Measurements from ENCODE around the gene KTI12.
"Not testable (repeated sequence)": the region's sequence is repeated elsewhere in the genome, so short reads cannot be mapped to it uniquely, and the experiment has no call there.

KTI12 gene, protein sequence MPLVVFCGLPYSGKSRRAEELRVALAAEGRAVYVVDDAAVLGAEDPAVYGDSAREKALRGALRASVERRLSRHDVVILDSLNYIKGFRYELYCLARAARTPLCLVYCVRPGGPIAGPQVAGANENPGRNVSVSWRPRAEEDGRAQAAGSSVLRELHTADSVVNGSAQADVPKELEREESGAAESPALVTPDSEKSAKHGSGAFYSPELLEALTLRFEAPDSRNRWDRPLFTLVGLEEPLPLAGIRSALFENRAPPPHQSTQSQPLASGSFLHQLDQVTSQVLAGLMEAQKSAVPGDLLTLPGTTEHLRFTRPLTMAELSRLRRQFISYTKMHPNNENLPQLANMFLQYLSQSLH

DNA sequence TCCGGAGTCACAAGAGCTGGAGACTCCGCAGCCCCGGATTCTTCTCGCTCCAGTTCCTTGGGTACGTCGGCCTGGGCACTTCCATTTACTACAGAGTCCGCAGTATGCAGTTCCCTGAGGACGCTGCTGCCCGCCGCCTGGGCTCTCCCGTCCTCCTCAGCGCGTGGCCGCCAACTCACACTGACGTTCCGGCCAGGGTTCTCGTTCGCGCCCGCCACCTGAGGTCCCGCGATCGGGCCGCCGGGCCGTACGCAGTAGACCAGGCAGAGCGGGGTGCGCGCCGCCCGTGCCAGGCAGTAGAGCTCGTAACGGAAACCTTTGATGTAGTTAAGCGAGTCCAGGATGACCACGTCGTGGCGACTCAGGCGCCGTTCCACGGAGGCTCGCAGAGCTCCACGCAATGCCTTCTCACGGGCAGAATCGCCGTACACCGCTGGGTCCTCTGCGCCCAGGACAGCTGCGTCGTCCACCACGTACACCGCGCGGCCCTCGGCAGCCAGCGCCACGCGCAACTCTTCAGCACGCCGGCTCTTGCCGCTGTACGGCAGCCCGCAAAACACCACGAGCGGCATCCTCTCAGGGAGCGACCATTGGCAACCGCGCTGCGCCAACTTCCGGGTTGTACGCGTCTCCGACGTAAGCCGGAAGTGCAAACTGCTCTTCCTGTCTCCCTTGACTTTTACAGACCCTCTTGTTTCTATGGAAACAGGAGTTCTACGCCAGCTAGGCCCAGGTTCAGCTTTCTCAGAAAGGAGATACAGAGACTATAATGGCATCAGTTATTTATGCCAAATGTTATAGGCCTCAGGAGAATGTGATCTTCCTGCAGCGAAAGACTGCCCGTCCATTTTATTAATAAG lies at the start of gene KTI12:
KTI12 (minus strand) TSS at position 621 of the 860 bp plus-strand sequence; CDS start at position 572, 49 bp downstream.
- DNase-seq (ENCODE audit: low read depth in 2 of 2): peak; percentile 69 to 71

DNA sequence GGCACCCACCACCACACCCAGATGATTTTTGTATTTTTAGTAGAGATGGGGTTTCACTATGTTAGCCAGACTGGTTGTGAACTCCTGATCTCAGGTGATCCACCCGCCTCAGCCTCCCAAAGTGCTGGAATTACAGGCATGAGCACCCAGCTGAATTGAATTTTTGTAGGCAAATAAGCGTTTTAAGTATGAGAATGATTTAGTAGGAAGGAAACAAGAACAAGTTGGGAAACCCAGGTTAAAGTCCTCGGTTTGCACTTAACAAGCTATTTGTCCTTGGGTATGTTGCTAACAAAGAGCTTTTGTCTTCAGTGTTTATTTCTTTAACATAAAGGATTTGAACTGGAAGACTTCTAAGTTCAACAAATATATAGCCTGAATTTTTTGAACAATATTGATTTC lies 46.4 kb upstream of the KTI12 start:
- no peak for DNase-seq (ENCODE audit: low read depth in 2 of 2)

DNA sequence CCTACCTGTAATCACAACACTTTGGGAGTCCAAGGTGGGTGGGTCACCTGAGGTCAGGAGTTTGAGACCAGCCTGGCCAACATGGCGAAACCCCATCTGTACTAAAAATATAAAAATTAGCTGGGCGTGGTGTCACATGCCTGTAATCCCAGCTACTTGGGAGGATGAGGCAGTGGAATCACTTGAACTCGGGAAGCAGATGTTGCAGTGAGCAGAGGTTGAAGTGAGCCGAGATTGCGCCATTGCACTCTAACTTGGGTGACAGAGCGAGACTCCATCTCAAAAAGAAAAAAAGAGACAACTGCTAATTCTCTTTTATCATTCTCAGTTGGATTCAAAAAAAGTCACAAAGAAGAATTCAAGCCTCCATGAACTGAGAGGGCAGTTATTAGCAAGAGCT lies 43.7 kb upstream of the KTI12 start:
- DNase-seq (ENCODE audit: low read depth in 2 of 2): not testable (repeated sequence)

DNA sequence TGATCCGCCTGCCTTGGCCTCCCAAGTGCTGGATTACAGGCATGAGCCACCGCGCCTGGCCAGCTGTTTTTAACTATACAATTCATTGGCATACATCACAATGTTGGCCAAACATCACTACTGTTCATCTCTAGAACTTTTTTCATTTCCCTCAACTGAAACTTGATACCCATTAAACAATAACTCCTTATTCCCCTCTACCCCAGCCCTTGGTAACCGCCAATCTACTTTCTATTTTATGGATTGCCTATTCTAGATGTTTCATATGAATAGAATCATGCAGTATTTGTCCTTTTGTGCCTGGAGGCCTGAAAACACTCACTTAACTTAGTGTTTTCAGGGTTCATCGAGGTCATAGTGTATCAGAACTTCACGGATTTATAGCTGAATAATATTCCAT lies 38.7 kb upstream of the KTI12 start:
- DNase-seq (ENCODE audit: low read depth in 2 of 2): no peak

DNA sequence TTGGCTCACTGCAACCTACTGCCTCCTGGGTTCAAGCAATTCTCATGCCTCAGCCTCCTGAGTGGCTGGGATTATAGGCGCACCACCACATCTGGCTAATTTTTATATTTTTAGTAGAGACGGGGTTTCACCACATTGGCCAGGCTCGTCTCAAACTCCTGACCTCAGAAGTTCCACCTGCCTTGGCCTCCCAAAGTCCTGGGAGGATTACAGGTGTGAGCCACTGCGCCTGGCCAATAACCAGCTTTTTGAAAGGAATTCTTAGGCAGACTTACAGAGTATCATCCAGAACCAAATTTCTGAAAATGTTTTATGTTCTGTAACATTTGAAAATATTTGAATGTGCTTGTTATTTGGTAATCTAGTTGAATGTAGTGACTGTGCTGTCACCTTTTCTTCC lies 37.1 kb upstream of the KTI12 start:
- DNase-seq (ENCODE audit: low read depth in 2 of 2): no peak

DNA sequence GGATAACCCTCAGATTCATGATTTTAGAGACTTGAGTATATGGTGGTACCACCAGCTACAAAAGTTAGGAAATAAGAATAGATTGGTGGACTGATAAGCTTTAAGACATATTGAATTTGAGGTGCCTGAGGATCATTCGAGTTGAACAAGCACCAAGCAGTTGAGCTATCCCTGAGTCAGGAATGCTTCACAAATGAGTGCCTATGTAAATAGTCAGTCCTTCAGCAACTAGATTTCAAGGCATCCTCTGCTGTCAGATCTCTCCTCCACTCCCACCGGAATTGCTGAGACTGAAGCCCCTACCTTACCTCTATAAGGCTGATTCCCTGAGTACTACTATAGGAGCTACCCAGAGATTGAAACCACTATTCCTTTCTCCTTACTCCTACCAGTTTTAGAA lies 29.6 kb upstream of the KTI12 start:
- no peak for DNase-seq (ENCODE audit: low read depth in 2 of 2)

DNA sequence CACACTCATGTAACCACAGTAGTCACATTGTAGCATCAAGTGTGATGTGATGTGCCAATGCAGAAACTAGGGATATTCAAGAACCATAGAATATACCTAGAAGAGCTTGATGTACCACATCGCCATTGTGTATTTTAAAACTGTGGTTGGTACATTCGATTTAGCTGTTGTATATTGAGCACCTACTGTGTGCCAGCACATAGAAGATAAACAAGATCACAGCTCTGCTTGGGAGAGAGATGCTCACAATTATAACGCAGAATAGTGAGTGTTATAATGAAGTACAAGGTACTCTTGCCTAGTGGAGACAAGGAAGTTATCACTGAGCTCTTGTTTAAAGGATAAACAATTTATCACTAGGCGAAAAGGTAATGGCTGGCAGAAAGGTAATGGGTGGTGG lies 27.2 kb upstream of the KTI12 start:
- DNase-seq (ENCODE audit: low read depth in 2 of 2): no peak

DNA sequence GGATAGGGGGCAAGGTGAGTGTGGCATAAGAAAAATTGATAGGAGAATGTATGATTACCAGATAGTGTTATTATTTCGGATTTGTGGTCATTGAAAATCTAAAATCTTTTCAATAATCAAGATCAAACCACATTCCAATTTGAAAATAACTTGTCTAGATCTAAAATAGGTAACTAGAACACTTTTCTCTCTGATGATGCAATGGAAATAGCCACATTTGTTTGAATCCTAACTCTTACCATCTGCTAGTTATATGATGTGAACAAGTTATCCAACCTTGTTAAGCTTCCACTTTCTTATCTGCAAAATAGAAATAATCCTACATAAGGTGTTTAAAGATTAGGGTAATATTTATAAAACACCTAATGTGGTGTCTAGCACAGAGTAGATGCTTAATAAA lies 26.3 kb upstream of the KTI12 start:
- no peak for DNase-seq (ENCODE audit: low read depth in 2 of 2)

DNA sequence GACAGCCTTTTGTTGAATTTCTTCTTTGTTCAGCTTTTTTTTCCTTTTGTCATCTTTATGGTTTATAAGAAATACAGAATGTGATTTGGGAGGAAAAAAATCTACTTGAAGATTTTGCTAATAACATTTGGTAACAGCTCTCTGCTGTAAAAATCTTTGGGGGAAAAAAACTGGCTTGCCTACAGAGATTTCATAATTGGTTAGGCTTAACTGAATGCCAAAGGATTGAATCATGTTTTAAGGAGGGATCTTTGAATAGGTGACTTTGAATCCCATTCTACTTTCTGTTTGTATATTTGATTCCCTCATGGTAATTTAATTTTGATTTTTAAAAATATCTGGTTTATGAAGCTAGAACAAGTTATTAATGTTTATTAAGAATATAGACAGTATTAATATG lies 25.7 kb upstream of the KTI12 start:
- no peak for DNase-seq (ENCODE audit: low read depth in 2 of 2)

DNA sequence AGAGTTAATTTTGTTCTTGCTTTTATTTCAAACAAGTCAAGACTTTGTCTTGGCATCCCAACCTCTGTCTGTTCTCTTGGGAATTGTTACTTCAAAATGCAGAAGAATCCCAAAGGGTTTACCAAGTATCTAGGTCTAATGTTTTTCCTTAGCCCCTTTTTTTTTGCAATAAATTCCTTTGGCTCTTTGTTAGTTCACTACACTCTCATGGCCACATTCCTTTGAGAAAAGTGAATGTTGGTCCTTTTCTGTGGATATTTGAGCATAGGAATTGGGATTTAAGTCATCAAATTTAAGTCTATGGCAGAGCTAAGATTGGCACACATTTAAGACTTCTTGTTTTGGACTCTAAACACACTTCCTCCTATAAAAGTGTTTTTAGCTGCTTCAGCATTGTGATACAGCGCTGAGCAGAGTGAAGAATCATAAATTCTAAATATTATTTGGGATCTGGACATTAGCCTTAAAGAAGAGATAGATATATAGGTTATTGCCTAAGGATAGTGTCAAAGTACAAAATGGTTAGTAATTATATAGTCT lies 24.3 kb upstream of the KTI12 start:
- DNase-seq (ENCODE audit: low read depth in 2 of 2): no peak

DNA sequence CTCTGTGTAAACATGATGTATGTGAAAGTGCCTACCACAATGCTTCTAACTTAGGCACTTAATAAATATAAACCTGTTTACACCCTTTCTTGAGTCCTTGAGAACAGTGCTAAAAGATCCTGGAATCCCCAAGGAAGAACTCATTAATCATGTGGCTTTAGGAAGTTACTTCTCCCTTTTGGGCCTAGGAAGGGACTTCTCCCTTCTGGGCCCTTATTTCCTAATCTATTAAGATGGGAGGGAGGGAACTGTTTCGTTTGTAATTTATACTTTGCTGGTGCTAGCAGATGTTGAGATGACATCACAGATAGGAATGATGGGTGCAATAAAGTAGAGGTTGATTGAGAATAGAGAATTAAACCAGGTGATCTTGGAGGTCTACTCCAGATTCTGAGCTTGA lies 23.6 kb upstream of the KTI12 start:
- DNase-seq (ENCODE audit: low read depth in 2 of 2): no peak

DNA sequence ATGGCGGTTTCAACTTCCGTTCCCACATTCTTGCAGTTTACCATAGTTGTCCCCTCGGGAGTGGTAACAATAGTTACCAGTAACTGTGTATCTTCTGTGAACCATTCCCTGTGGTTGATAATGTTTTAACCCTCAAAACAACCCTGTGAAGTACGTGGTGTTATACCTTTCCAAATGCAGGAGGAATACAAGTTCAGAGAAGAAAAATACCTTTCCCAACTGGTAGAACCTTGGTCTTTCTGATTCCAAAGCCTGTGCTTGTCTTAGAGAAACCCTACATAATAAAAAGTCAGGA lies 23.3 kb upstream of the KTI12 start:
- no peak for DNase-seq (ENCODE audit: low read depth in 2 of 2)

DNA sequence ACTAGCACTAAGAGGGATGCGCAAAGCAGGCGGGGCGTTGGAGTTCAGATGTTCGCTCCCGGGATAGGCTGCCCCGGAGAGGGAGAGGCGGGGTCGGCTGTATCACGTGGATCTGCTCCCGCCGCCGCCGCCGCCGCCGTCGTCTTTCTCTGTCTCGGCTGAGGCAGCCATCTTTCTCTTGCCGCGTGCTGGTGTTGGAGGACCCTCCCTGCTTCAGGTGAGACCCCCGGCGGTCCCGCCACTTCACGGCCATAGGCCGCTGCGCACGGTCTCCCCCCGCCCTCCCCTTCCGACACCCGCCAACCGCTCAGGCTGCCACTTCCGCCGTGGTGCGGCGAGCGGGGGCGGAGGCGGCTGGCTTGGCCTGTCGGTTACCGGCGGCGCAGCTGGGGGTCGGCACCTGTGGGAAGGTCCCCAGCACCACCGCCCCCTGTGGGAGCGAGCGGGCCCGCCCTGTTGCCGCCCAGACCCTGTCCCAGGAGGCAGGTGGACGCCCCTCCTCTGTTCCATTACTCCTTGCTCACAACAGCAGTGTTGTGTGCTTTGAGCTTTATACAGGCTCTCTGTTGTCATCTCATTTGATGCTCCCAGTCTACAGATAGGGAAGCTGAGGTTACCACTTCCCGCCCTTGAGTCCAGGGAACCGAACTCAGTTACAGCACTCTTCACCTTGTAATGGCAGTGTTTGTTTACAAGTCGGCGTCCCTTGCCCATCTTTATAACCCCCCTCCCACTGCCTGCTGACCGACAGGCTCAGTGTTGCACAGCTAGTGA lies 22.7 kb upstream of the KTI12 start, which contains the start of gene BTF3L4:
BTF3L4 (plus strand) TSS at position 133 of the 774 bp plus-strand sequence. CDS start 3,553 bp downstream, outside the sequence.
- peak; percentile 84 to 87 for DNase-seq (ENCODE audit: low read depth in 2 of 2)

DNA sequence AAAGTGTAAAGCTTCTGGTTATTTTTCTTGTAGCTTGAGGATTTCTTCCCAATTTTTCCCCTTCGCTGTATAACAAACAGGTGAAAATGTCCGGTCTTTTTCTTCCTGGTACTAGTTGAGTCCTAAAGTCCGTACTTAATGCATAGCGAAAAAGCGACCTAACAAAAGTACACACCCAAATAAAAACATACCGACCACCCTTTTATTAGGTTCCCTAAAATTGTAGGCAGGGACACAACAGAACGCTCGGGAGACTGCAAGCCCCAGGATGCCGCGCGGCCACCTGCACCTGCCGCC lies 22.2 kb upstream of the KTI12 start:
- DNase-seq (ENCODE audit: low read depth in 2 of 2): no peak

DNA sequence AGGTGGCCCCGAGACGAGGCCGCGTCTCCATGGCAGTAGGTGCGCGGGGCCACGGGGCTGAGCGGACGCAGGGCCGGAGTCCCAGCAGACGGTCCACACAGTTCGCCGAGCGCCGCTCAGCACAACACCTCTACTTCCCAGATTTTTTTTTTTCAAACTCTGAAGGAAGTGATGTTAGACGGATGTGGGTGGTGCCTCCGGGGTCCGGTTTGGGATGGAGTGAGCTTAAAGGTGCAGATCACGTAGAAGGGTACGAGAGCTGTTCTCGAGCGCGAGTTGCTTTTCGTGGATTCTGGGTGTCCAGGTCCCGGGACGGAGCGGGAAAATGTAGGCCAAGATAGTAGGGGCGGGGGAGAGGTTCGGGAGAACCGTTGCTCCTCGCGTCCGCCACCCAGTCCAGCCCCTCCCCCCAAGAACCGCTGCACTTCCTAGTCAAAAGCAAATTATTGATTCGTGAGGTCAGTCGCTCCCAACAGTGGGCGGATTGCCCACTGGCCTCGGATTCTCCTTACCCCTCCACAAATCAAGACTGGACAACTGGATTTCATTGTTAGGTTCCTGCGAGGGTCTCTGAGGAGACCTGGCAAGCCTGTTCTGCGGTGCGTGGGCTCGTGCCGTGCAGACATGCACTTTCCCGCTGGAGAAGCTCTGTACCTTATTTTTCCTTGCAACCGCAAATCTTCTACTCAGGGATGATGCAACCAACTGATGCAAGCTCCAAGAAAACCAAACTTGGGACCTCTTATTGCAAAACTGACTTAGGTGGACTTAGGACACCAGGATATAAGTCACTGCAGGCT lies 21.7 kb upstream of the KTI12 start, which contains the start of gene TXNDC12:
TXNDC12 (minus strand) TSS at position 126 of the 800 bp plus-strand sequence; CDS start at position 31, 95 bp downstream.
- DNase-seq (ENCODE audit: low read depth in 2 of 2): peak; percentile 33 to 58

DNA sequence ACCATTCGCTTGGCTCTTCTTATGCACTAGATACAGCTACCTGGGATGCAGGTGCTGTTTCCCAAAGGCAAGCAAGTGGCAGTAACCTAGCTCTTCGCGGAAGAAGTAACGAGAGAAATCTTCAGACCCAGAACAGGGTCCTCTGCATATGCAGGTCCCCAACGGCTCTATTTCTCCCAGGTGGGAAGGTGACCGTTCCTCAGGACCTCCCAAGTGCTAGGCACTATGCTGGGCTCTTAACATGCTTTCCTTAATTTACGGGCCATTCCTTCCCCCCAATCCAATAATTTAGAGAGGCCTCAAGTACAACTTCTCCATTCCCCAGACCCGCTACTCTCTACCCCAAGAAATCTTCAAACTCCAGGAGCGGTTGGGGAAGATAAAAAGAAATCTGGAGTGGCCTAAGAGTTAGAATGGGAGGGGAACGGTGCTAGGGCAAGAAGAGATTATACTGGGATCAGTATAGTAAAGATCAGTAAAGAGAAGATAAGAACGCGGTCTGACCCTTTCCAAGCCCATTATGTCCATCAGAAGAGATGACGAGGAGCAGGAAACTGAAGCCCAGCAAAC lies 21.0 kb upstream of the KTI12 start:
- DNase-seq (ENCODE audit: low read depth in 2 of 2): no peak

DNA sequence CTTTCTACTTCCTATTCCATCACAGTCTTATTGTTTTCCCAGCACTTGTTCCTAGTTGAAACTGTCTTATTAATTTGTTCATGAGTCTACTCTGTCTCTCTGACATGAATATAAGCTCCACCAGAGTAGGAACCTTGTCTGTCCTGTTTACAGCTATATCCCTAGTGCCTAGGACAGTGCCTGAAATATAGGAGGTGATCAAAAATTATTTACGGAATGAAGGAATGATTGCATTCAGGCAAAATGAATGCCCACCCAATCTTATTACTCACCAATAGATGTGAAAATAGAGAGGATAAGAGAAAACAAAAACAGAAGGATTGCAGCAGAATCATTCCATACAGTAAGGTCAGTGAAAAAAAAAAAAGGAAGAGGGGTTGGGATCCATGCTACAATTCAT lies 20.3 kb upstream of the KTI12 start:
- no peak for DNase-seq (ENCODE audit: low read depth in 2 of 2)

DNA sequence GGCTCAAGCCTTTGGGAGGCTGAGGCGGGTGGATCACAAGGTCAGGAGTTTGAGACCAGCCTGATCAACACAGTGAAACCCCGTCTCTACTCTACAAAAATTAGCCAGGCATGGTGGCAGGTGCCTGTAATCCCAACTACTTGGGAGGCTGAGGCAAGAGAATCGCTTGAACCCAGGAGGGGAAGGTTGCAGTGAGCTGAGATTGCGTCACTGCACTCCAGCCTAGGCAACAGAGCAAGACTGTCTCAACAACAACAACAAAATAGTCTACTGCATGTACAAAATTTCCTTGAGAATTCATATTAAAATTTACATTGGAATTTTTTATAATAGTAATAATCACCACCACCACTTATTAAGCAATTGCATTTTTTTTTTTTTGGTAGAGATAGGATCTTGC lies 15.7 kb upstream of the KTI12 start:
- DNase-seq (ENCODE audit: low read depth in 2 of 2): not testable (repeated sequence)

DNA sequence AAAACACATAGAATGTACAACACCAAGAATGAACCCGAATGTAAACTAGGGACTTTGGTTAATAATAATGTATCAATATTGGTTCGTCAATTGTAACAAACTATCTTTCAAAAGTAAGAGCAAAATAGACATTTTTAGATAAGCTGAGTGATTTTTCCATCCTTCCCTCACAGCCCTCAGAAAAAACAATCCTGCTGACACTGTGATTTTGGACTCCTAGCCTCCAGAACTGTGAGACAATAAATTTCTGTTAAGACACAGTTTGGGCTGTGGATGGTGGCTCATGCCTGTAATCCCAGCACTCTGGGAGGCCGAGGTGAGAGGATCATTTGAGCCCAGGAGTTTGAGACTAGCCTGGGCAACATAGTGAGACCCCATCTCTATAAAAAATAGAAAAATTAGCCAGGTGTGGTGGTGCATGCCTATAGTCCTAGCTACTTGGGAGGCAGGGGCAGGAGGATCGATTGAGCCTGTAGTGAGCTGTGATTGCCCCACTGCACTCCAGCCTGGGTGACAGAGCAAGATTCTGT lies 12.1 kb upstream of the KTI12 start:
- DNase-seq (ENCODE audit: low read depth in 2 of 2): not testable (repeated sequence)

DNA sequence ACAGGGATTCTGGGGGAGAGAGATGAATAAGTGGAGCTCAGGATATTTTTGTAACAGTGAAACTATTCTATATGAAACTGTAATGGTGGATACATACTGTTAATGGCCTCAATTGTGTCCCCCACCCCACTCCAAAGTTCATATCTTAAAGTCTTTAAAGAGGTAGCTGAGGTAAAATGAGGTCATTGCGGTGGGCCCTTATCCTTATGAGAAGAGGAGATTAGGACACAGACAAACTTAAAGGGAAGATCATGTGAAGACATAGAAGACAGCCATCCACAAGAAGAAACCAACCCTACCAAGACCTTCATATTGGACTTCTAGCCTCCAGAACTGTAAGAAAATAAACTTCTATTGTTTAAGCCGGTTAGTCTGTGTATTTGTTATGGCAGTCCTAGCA lies 11.6 kb upstream of the KTI12 start:
- DNase-seq (ENCODE audit: low read depth in 2 of 2): no peak
